HG03196 (cell line): ENCODE measurements around the gene CATSPER4.

ENCODE experiments used
- ATAC-seq: cut with Tn5 transposase; IDR thresholded peaks from one replicate; pipeline ENCODE4 v1.9.1; 2021; ENCODE audit not compliant: unreplicated experiment

The CATSPER4 gene

GRCh38 chr1:26164036-26164860 is 26.2 kb upstream of the CATSPER4 start:
- no peak for ATAC-seq

GRCh38 chr1:26164861-26165842 is 25.2 kb upstream of the CATSPER4 start:
- ATAC-seq, result no peak

GRCh38 chr1:26166719-26167281 is 23.6 kb upstream of the CATSPER4 start:
- ATAC-seq, result no peak

GRCh38 chr1:26168410-26169197 is 21.8 kb upstream of the CATSPER4 start, which contains the start of gene C1orf232:
Gene C1orf232, minus strand, starts transcription at chr1:26168963. Its CDS starts 464 bp downstream, at chr1:26168499.
- no peak for ATAC-seq

- ATAC-seq, result no peak
Observed at GRCh38 chr1:26169198-26169554, 21.2 kb upstream of the CATSPER4 start.

- peak; percentile 84 for ATAC-seq
Observed at GRCh38 chr1:26169669-26170471, 20.5 kb upstream of the CATSPER4 start, which contains the start of gene ZNF593. Gene ZNF593, plus strand, starts transcription at chr1:26169908. Its CDS starts 76 bp downstream, at chr1:26169984.

GRCh38 chr1:26170472-26170821 is 20.0 kb upstream of the CATSPER4 start:
- no peak for ATAC-seq

GRCh38 chr1:26171084-26172072 is 19.0 kb upstream of the CATSPER4 start, which contains the start of gene ZNF593OS:
Gene ZNF593OS, minus strand, starts transcription at chr1:26171832. Its CDS starts 171 bp downstream, at chr1:26171661.
- ATAC-seq, result no peak

GRCh38 chr1:26175346-26175745 is 15.1 kb upstream of the CATSPER4 start:
- no peak for ATAC-seq

GRCh38 chr1:26177182-26177684 is 13.2 kb upstream of the CATSPER4 start, which contains the start of gene CNKSR1:
Gene CNKSR1, plus strand, starts transcription at chr1:26177491. Its CDS starts 57 bp downstream, at chr1:26177548.
- no peak for ATAC-seq

GRCh38 chr1:26180010-26180506 is 10.3 kb upstream of the CATSPER4 start:
- no peak for ATAC-seq

- no peak for ATAC-seq
Observed at GRCh38 chr1:26181586-26182382, 8.6 kb upstream of the CATSPER4 start.

- ATAC-seq, result no peak
Observed at GRCh38 chr1:26182383-26182696, 8.1 kb upstream of the CATSPER4 start.

GRCh38 chr1:26184086-26184485 is 6.3 kb upstream of the CATSPER4 start:
- no peak for ATAC-seq

GRCh38 chr1:26184883-26185282 is 5.5 kb upstream of the CATSPER4 start:
- ATAC-seq, result no peak

GRCh38 chr1:26187882-26188281 is 2.5 kb upstream of the CATSPER4 start:
- ATAC-seq, result no peak

GRCh38 chr1:26188477-26188876 is 1.9 kb upstream of the CATSPER4 start:
- ATAC-seq, result no peak
